G401.6 (cell line): ENCODE data around the gene PRKN.

Experiments used
- FAIRE-seq: peaks from 2 replicates; lab custom pipeline; 2012; peaks lifted over from hg19 to GRCh38; lab: Jason Lieb, UNC

Gene PRKN

DNA sequence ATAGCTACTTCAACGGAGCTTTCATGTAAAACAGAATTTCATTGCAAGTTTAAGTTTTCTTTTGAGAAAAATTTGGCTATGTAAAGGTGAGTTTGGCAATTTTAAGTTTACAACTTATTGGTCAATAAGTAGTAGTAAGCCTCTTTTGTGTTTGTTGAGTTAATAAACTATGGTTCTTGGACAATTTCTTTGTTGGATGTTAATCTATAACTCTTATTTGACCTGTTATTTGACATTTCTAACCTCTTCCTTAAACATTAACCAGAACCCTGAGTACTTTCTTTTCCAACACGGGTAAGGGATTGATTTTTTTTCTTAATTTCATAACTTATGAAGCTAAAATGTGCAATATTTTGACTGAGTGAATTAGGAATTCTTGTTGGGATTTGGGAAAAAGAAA is 354.4 kb downstream of the PRKN start:
- no peak for FAIRE-seq

DNA sequence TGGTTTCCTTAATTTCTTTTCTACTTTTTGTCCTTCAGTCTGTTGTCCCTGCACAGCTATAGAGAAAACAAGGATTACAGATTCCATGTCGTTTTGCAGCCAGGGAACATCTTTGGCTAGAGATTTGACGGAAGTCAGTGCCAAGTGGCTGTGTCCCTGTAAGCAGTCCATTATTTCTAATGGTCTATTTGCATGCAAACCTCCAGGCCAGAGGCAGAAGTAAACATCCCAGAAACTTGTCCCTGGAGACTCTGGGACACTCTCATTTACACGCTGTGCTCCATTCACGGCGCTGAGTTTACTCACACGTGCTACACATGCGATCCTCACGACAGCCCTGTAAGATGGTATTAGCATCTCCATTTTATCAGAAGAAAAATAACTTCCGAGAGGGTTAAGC is 355.5 kb downstream of the PRKN start:
- FAIRE-seq = no peak

DNA sequence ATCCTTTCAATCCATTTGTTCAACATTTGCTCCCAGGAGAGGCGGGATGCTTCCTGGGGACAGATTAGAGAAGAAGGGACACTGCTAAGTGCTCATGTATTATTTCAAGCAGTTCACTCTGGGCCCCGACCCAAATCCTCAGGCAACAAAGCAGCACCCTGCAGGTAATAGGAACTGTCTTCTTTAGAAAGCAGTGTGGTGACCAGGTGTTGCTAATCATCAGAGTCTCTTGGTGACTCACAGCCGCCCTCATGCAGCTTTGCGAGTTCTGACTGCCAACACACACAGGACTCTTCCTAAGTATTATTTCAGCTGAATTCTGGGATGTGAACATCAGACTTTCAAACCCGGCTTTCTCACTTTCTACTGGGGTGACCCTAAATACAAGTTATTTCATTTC is 356.4 kb downstream of the PRKN start:
- FAIRE-seq = no peak

DNA sequence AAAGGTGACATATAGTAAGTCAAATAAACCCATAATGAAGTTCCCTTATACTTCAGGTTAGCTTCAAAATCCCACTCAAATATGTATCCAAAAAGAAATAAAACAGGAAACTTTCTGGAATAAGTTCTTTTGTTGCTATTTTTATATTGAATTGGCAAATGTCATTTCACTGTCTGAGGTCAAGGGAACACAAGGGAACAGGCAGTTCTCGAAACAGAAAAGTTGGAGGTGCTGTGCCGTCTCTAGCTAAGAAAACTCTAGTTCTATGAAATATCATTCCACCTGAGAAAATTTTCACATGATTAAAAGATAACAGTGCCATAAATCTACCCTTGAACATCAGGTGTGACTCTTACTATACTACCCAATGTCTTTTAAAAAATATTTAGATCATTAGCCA is 358.5 kb downstream of the PRKN start:
- FAIRE-seq = no peak

DNA sequence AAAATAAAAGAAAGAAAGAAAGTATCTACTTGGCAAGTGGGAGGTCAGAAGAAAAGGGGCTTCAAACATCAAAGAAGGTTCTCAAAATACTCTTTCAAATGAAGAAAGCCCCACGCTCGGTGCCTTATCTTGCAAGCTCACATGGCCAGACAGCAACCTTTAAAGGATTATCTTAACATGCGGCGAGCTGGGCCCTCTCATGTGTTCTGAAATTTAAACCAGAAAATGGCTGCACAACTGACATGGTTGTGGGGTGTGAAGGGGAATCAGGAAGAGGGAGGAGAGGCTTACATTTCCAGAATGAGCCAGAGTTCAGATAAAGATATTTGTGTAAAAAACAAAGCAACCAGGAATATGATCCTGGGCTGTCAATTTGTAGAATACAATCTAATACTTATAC is 363.1 kb downstream of the PRKN start:
- FAIRE-seq = no peak

DNA sequence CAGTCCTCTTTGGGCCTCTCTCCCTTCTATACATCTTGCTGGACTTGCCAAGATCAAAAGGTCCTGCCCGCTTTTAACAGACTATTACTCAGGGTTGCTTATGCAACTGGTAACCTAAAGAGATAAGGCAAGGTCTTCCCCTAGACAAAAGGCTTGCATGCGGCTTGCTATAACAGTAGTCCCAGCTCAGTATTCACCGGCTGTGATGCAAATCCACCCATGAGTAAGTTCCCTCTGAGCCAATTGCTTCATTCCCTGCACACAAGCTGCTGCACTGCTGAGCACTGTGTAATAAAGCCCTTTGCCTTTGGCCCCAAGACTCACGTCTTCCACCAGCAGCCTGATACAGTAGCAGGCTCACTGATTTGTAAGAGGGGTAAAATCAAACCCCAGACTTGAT is 363.8 kb downstream of the PRKN start:
- no peak for FAIRE-seq

DNA sequence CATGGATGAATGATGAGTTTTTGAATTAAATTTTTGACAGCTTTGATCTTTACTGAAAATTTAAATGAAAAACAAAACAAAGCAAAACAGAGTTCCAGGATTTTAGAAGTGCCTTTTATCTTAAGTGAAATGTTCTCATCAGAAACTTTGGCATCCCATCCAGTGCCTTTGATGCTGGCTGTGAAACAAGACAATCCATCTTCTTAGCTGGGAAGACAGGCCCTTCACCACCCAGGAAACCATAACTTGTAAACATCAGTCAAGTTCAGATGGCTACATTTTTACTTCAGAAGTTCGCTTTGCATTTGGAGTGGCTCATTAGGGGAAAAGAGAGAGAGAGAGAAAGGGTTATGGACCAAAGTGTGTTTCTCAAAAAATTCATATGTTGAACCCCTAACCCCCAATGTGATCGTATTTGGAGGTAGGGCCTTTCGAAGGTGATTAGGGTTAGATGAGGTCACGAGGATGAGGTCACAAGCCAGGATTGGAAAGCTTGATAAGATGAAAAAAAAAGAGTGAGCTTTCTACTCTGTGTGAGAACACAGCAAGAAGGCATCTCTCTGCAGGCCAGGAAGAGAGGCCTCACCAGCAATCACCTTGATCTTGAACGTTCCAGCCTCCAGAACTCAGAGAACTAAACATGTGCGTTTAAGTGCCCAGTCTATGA is 366.5 kb downstream of the PRKN start:
- no peak for FAIRE-seq

DNA sequence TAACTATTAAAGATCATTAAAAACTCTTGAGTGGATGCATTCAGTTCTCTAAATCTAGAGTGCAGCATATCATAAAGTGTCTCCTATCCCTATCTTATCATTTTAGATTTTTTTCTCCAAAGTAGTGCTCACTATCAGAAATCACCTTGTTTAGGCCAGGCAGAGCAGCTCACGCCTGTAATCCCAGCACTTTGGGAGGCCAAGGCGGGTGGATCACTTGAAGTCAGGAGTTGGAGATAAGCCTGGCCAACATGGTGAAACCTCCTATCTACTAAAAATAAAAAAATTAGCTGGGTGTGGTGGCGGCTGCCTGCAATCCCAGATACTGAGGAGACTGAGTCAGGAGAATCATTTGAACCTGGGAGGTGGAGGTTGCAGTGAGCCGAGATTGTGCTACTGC is 368.9 kb downstream of the PRKN start:
- FAIRE-seq = no peak

DNA sequence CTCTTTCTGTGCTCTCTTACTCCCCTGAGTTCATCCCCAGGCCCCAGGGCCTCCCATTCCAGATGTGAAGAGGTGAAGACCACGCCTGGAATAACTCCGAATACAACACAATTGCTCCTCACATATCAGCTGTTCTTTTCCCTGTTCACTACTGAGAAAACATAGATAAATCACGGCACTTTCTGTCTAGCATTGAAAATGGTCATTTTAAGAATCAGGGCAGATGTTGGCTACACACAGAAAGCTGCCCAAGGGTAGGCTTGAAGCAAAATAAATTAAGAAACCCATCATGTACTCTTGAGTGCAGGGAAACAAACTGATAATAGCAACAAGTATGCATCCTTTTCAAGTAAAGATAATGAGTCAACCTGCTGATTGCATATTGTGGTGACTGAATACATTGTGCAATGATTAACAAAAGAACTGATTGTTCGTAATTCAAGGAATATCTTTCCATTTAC is 382.5 kb downstream of the PRKN start:
- FAIRE-seq = no peak

DNA sequence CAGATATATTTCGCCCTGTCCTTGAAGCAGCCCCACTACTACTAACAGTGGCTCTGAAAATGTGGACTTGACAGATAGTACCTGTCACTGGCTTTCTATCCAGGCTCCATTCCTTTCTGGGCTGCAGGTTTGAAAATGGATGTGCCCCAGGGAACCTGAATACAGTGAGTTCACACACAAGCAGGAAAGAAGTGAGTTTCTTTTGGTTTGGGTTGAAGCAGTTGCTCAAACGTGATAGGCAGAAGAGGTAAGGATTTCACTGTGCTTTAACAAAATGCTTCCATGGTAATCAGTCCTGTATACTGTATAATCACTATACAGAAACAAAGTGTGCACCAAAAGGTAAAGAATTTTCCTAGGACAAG is 382.9 kb downstream of the PRKN start:
- FAIRE-seq = no peak

DNA sequence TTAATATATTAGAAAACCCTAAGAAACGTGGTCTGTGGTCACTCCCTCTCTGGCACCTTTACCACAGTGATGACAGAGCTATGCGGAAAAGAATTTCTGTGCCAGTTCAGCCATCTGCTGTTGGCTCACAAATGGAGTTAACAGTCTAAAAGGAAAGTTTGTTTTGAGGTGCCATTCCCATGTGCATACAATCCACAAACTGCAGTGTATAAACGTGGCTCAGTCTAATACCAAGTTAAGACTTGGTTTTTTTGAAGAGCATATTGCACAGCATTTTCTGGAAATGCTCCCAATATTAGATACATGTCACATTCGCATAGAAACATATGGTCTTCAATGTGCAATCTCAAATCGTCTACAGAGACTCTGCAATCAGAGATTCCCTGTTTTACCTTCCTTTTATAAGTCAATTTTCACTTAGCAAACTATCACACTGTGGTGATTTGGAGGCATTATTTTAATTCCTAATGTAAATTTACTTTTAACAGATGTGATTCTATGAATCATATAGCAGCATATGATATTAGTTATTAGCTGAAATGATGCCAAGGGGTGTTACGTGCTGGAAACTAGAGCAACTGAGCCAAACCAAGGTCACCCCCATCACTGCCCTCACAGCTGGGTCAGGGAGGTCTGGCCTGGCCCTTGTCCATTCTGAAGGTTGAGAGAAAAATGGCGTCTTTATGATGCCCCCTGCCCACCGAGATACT is 383.5 kb downstream of the PRKN start:
- FAIRE-seq = no peak

DNA sequence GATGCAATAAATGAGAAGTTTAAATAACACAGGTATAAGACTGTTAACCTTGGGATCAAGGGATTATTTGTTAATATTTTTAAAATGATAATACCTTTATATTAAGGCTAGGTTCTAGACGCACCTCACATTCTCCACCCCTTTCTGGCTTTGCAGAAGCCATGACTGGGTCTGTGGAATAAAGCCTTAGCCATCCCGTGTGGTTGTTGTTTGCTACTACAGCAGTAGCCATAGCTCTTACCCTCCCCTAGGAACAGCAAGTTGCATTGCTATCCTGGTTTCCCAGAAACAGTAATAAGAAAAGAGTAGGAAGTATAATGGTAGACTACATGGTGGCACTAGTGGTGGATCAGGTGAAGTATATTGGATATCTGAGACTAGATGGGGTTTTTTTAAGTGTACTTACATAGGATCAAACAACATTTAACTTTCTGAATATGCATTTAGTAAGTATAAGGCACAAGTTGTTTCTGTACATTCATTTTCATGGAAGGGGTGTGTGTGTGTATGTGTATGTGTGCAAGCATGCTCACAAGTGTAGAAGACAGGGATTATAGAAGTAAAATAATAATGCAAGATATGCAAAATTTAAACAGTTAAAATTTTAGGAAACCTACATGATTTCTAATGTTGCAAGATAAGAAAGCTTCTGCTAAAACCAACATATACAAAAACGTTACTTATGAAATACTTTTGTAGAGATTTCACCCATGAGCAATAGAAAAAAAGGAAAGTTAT is 384.2 kb downstream of the PRKN start:
- no peak for FAIRE-seq

DNA sequence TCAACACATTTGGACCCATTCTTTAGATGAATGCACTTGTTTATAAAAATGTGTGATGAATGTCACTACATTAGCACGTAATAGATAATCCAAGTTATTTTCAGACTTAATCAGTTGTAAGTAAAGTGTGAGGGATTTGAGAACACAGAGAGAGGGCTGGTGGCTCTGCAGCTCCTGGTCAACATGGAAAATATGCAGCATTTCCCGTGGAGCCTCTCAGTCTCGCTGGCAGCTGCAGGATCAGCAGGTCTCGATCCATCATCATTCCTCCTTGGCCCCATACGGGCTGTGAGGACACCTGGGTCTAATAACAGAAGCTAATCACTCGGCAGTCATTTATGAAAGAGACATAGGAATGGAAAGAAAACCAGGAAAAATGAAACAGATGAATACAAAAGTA is 390.2 kb downstream of the PRKN start:
- FAIRE-seq = no peak

DNA sequence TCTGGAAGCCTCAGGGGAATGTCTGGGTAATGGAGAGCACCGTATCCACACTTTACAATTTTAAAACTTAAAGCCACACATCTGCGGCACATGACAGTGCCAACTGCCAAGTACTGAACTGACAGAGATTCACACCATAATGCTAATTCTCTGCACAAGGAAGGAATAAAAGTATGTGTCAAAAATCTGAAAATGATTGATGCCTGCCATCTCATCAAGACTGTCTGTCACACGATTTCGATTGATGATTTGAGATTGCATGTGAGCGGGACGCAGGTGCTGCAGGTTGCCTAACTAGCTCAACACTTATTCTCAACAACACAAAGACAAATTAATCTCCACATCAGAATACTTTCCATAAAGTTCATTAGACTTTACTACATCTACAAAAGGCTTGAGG is 391.2 kb downstream of the PRKN start:
- FAIRE-seq = no peak

DNA sequence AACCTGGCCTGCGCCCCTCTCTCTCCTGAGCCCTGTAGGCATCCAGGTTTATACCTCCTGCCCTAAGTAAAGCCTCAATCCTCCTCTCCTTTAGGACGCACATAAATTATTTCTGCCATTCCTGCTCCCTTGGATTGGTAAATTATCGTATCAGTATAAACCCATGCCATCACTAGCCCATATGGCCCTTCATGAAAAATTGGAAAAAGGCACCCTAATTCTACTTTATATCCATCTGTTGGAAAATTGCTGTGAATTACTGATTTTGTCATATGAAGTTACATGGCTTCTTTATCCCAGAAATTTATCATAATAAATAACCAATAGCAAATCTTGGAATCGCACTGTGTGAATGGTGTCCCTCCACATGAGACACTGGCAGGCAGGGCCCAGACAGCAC is 395.2 kb downstream of the PRKN start:
- FAIRE-seq = no peak

DNA sequence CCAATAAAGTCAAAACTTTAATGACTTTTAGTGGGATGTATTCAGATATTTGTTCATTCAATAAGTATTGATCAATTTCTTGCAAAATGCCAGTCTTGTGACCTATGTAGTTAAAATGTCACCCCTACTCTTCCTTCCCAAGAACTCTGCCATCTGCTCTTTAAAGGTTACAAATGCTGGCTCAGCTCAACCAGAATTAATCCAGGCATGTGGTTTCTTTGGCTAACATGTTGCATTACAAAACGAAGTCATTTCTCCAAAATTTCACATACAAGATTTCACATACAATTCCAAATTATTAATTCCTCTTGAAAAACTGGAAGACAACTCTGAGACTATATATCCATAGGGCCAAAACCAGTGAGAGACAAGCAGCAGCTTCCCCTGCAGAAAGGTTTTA is 395.7 kb downstream of the PRKN start:
- no peak for FAIRE-seq

DNA sequence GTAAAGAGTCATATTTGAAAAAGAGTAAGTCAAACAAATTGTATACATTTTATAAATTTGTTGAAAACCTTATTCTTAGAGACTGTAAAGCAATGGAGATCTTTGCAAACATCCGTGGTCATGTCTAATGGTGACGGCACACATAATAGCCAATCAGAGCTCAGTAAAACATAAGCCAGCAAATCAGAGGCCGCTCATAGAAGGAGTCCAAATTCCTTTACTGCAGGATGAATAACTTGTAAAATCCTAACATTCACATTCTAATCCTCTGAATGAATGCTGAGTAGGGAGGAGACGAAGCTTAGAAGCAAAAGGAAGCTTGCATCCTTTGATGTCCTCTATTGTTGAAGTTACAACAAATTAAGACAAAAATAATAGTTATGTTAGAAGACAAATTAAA is 401.7 kb downstream of the PRKN start:
- no peak for FAIRE-seq

DNA sequence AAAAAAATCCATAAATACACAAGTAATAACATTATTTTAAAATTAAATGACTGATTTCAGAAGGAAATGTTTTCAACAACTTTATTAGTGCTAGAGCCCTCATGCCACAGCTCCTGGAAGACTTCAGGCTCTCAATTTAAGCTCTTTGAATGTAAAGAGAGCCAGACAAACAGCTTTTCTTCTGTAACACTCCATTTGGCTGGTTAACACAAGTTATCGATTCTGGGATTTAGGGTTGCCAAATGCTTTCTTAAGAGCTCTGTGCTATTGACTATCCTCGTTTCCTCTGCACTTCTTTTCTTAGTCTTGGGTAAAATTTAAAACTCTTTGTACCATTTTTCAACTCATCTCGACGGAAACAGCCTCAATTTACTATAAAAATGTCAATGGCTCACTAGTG is 402.5 kb downstream of the PRKN start:
- no peak for FAIRE-seq

DNA sequence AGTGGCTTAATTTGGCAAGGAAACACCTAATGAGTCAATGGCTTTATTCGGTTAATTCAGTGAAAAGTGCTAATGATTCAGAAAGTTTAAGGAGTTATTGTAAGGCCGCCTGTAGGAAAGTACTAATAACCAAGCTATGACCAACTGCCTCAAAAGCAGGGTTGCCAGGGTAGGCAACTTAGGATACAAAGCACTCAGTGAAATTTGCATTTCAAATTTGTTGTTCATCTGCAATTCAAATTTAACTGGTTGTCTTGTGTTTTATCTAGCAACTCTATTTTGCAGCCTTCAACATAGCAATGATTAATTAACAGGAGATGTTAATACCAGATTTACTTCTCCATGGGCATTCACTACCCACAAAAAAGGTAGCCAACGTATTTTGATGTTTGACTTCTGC is 412.3 kb downstream of the PRKN start:
- no peak for FAIRE-seq

DNA sequence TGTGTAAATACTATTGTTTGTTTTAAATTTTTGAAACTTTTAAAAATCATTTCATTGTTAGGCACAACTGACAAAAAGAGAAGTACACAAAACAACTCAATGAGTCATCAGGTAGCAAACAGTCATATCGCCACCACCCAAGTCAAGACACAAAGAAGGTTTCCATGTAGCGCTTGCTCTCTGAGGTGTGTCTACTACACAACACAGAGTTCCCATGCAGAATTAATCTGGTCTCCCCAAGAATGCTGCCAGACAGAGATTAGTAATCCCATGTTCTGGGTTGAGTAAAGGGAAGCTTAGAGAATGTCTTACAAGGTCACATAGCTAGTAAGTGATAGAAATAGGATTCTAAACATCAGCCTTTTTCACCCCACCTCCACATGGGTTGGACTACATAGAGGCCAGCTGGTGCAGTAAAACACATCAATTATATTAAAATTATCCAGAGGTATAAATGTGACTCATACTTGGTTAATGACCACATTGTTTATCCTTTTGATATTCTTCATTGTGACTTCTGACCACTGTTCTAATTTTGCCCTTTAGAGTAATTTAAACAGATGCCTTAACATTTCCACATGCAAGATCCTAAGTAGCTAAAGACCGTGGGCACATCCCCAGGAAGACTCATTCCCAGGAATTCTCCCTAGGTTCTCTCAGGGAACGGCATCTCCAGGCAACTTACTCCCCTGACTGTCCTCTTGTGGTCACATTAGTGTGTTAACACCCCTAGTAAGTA is 413.5 kb downstream of the PRKN start:
- FAIRE-seq = no peak

DNA sequence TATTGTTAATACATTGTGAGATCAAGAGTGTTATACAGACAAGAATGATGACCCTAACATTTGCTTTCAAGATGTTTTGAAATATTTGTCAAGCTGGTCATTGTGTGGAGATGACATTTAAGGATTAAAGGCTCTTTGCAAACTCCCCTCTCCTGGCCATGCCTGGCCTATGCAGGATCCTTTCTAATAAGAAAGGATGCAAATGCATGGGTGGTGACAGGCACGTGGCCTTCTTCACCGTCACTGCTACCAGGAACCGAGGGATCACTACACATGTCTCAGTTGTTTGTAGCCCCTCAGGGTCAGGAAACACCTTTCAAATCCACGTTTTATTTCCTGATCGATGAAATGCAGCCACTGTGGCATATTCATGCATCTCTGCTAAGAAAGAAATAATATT is 419.7 kb downstream of the PRKN start:
- no peak for FAIRE-seq

DNA sequence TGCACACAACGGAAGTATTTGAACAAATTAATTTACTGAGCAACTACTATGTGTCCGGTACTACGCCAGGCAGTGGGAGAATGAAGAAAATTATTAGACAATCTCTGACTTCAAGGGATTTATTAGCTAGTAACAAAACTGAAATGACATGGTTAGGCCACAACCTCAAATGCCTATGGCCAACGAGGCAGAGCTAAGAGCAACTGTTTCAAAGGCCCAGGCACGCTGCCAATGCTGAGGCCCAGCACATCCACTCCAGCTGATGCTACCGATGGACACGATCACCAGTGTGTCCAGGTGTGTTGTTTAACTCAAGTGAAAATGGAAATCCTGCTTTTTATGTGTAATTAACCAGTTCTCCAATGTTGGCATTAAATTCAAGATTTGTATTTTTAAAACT is 420.9 kb downstream of the PRKN start:
- no peak for FAIRE-seq

DNA sequence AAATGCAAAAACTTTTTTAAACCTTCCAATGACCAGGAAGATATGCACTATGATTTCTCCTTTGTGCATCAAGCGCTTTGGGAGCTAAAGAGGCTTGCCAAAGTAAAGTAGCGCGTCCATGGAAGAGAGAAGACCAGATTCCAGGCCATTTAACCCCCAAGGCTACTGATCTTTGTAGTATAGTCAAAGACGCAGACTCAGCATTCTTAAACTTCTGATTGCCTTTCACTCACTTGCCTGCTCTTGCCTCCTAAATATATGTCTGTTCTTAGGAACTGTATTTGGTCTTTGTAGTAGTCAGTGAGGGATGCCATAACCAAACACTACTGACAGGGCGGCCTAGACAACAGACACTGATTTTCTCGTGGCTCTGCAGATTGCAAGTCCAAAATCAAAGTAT is 426.4 kb downstream of the PRKN start:
- no peak for FAIRE-seq
